ENCODE results near the gene TJAP1.
"Not testable (repeated sequence)": the region's sequence is repeated elsewhere in the genome, so short reads cannot be mapped to it uniquely, and the experiment has no call there.

TJAP1 gene

DNA sequence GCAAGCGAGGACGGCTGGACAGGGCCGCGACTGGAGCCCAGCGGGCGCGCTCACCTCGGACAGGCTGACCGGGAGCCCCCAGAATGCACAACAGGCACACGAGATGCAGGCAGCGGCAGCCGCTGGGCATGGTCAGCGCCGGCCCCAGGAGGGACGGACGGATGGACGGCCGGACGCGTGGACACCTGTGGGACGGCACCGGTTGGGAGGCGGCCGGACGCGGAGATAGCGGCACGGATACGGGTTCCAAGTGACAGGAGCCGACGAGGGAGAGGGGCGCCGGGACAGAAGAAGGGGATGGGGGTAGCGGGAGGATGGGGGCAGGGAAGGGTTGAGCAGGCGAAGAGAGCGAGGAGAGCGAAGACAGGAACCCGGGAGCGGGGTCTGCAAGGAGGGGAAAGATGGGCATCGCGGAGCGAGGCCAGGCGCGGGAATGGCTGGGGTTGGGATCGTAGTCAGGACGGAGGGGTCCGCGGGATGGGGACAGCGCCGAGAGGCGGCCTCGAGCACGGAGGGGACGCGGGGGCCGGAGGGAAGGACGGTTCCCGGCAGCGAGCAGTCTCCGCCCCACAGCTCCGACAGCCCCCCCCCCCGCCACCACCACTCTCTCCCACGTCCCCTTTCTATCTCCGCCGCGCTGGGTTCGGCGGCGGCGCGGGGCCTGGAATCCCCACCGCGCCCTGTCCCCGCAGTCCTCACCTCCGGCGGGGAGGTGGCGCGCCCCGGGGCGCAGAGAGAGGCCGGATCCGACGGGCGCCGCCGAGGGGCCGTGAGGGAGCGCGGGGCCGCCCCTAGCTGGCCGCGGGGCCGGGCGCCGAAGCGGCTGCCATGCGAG, 22.5 kb upstream of the TJAP1 start:
- DNase-seq: peak in 1 of 2 experiments; percentile 41

DNA sequence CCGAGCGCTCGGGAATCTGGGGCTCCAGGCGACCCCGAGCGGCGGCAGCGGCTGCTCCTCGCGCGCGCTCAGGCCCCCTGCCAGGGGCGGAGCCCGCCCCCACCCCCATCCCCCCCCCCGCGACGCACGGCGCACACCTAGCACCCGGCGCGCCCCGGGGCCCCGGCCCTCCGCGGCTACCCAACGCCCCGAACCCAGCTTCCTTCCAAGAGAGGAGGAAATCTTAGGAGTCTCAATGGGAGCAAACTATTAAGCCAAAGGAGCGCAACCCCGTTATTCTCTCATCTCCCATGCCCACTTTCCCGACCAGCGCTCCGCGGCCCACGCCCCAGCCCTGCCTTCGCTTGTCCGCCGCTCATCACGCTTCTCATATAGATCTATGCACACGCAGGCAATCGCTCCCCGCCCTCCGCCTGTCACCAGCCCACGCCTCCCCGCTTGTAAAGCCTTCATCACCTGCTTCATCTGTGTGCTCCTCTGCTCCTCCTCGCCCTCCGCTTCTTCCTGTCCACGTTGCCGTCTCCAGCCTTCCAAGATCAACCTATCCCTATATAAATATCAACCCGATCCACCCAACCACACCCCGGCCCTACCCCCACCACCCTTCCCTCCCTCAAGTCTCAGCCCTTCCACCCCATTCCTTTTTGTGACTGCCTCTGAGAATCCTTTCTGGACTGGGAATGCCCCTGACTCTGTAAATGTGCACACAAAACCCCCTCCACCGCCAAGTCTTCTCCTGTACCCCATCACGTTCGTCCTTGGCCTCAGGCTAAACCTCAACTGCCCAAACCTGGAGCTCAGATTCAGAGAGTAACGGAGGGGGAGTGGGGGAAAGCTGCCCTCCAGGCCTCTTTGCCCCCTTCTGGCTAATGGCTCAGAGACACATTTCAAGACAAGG, 21.6 kb upstream of the TJAP1 start, which contains the start of gene DLK2:
DLK2 (minus strand) TSS at position 18 of the 898 bp plus-strand sequence. CDS start 723 bp downstream, outside the sequence.
- peak; percentile 66 to 68 for DNase-seq

DNA sequence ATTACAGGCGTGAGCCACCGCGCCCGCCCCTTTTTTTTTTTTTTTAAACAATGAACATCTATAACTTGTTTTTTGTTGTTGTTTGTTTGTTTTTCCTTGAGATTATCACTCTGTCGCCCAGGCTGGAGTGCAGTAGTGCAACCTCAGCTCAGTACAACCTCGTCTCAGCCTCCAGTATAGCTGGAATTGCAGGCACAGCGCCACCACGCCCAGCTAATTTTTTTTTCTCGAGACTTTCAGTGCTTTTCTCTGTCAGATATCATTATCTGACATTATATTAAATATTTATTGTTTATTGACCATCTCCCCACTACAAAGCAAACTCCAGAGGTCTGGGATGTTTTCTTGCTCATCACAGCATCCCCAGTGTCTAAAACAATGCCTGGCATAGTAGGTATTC, 19.7 kb upstream of the TJAP1 start:
- no peak for DNase-seq

DNA sequence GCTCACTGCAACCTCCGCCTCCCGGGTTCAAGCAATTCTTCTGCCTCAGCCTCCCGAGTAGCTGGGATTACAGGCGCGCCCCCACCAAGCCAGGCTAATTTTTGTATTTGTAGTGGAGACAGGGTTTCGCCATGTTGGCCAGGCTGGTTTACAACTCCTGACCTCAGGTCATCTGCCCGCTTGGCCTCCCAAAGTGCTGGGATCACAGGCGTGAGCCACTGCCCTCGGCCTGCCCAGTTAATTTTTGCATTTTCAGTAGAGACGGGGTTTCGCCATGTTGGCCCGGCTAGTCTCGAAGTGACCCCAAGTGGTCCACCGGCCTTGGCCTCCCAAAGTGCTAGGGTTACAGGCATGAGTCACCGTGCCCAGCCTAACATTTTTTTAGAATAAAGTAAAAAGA, 19.2 kb upstream of the TJAP1 start:
- DNase-seq: not testable (repeated sequence)

DNA sequence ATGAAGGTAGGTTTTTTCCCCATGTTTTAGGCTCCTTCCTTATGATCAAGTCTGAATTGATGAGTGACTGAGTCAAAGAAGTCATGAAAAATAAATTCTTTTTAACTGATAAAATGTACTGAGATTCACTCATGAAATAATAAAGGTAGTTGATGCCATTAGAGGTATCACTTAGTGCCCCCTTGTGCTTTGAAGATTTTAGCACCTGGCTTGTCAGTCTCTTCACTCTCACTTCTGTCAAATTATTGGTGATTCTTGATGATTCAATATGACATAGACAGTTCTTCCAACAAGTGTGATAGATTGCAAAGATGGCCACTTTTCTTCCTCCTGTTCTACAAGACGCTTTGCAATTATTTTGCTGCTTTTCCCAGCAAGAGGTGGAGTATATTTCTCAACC, 17.8 kb upstream of the TJAP1 start:
- no peak for DNase-seq

DNA sequence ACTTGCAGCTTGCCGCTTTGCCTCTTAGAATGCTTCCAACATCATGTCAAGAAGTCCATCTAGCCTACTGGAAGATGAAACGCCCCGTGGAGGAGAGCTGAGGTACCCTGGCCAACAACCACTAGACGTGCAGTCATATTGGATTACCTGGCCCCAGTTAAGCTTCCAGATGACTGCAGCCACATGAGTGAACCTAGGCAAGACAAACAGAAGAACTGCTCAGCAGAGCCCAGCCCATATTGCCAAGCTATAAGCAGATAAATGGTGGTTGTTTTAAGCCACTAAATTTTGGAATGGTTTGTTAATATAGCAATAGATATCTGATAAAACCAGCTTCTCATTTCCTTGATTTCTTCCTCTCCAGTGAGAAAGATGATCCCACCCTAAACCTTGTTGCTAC, 17.3 kb upstream of the TJAP1 start:
- DNase-seq: no peak

DNA sequence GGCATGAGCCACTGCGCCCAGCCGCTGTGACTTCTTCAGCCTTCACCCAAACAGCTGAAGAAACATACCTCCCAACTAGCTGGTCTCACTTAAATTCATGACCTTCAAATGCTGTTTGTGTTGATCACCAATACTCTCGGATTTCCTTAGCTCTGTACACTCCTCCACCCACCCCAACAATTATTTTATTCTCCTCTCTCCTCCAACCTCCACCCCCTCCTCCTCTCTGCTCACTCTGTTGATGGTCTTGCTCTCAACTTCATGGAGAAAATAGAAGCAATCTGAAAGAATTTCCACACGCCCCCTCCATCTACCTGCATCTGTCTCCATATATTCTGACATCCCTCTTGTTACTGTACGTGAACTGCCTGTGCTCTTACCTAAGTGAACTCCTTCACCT, 15.4 kb upstream of the TJAP1 start:
- no peak for DNase-seq

DNA sequence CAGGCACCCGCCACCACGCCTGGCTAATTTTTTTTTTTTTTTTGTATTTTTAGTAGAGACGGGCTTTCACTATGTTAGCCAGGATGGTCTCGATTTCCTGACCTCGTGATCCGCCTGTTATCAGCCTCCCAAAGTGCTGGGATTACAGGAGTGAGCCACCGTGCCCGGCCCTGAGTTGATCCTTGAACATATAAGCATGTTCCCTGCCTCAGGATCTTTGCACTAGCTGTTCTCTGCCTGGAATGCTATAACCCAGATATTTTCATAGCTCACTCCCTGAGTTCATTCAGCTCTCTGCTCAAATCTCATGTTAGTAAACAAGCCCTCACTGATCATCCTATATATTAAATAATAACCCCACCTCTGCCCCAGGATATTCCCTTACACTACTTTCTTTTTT, 13.0 kb upstream of the TJAP1 start:
- DNase-seq: no peak

DNA sequence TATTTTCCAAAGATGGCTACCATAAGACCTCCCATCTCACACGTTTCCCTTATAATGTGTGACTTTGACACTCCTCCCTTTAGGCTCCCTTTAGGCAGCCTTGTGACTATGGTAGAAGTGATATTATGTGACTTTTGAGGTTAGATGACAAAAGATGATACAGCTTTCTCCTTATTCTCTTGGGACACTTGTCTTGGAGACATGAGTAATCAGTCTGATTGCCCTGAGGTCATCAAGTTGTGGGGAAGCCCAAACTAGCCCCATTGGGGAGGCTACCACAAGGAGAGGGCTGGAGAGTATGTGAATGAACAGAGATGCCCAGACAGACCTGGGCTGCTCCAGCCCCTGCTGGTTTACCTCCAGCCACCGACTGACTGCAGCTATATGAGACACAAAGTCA, 11.4 kb upstream of the TJAP1 start:
- DNase-seq: no peak

DNA sequence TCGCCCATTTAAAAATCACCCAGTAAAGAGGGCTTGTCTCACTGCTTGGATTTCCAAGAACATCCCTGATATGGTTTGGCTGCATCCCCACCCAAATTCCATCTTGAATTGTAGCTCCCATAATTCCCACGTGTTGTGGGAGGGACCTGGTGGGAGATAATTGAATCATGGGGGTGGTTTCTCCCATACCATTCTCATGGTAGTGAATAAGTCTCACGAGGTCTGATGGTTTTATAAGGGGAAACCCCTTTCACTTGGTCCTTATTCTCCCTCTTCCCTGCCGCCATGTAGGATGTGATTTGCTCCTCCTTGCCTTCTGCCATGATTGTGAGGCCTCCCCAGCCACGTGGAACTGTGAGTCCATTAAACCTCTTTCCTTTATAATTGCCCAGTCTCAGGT, 10.1 kb upstream of the TJAP1 start:
- not testable (repeated sequence) for DNase-seq

DNA sequence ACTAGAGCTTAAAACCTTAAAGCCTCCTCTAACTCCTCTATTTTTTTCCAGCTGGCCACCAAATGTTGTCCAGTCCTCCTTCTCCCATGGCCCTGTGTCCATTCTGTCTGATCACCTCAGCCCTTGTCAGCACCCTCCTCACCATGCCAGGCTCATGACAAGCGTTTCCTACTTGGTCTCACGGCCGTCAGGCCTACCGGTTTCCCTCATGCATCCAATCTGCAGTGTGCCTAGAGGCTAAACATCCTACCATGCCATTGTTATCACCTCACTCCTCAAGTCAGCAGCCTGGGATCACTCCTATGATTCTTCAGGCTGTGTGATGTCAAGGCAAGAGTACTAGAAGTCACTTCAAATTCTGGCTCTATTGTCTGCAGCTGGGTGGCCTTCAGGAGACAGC, 9.6 kb upstream of the TJAP1 start:
- DNase-seq: no peak

DNA sequence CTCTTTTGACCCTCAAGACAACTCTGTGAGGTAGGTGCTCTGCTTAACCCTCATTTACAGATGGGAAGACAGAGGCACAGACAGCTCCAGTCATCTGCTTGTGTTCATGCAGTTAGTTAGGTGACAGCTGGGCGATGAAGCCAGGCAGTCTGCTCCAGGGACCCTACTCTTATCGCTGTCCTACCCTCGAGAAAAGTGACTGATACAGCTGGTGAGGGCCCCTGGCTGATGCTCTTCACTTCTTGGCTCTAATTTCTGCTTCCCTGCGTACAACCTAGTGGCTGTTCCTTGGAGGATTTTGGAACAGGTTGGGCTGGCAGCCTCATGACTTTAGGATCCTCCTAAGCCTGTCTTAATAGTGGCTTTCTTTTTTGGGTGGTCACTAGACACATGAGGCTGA, 9.1 kb upstream of the TJAP1 start:
- no peak for DNase-seq

DNA sequence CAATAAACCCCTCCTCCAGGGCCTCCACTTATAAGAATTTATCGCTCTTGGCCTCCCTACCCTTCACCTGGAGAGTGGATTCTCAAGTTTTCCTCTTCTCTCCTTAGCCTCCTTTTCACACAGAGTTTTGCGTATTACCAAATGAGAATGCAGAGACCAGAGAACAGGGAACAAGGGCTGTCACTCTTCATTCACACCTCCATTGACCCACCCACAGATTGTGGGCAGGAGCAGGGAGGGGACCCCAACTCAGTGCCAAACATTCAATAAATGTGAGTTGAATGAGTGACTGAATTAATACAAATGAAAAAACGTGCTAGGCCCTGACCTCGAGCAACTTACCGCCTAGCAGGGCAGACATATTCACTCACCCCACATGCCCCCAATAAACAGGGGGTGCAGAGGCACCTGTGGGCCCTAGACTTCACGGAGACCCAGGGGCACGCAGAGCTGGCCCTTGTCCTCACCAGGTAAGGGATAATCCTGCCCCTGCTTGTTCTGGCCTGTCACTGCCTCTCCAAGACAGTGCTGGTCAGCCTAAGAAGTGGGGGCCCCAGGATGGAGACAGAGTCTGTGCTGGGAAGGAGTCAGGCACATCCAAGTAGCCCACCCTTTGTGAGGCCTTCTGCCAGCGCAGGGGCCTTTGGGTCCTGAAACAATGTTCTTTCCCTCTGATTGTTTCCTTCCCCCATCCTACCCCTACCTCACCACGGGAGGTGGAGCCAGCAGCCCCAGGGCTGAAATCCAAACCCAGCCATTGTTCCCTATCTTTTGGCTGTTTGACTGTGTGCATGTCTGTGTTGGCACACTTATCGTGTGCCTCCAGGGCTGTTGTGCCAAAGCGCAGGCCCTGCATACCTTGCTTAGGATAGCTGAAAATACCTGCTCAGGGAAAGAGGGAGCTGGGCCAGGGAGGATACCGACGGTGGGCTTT, 8.4 kb upstream of the TJAP1 start:
- no peak for DNase-seq

DNA sequence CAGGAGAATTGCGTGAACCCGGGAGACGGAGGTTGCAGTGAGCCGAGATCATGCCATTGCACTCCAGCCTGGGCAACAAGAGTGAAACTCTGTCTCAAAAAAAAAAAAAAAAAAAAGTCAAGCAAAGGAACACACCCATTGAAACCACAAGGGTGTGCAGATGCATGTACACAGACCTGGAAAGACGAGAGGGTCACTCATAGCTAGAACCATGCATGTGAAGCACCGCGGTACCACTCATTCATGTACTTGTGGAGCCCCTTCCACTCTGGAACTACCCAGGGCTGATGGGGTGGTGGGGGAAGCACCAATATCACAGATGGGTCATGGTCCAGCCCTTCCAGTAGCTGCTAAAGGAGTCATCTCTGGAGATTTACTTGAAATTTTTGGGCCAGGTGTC, 7.4 kb upstream of the TJAP1 start:
- no peak for DNase-seq

DNA sequence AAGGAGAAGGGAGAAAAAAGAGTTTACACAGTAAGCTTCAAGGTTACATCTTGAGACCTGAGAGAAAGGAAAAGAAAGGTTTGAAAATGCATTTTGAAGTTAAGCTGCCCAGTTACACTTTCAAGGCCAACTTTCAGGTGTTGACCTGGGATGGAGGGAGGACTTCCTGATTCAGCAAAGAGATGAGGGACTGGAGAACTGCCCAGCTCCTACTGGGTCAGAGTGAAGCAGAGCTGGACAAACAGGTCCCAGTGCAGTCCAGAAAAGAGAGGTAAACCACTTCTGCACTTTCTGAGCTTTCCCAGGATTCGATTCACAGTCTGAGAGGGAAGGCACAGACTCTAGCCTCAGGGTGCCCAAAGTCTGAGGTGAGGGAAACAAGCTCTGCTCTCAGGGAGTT, 6.0 kb upstream of the TJAP1 start:
- no peak for DNase-seq

DNA sequence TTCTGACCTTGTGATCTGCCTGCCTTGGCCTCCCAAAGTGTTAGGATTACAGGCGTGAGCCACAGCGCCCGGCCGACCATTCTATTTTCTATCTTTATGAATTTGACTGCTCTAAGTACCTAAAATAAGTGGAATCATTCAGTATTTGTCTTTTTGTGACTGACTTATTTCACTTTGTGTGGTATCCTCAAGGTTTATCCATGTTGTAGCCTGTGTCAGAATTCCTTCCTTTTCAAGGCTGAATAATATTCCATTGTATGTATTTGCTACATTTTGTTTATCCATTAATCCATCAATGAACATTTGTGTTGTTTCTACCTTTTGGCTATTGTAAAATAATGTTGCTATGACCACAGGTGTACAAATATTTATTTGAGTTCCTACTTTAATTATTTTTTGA, 4.9 kb upstream of the TJAP1 start:
- DNase-seq: no peak

DNA sequence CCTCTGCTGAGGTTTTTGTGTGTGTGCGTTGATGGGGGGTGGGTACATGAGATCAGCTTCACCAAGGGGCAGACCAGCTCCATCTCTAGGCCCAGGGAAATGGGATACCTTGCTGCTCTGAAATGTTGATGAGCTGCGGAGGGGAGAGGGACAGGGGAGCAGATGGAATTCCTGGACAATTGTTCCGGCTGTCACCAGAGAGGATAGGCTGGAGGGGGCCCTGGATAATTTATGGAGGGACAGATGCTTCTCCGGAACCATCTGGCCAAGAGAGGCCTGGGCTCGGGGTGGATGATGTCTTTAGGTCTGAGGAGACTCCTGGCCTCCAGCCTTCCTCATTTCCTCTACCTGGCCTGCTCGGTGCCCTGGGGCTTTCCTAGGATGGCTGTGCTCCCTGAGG, 1.9 kb upstream of the TJAP1 start:
- DNase-seq: no peak

DNA sequence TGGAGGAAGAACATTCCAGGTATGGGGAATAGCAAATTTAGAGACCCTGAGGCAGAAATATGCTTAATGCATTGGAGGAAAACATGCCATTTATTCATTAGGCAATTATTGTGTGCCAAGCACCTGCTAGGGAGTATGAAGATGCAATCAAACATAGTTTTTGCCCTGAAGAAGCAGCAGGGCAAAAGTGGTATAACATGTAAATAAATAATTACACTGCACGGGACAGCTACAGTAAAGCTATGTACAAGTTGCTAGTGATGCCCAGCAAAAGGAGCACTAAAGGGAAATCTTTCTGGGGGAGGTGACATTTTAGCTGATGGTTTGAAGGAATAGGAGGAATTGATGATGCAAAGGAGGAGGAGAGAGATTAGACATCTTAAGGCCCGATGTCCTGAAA, 624 bp upstream of the TJAP1 start:
- DNase-seq: no peak

DNA sequence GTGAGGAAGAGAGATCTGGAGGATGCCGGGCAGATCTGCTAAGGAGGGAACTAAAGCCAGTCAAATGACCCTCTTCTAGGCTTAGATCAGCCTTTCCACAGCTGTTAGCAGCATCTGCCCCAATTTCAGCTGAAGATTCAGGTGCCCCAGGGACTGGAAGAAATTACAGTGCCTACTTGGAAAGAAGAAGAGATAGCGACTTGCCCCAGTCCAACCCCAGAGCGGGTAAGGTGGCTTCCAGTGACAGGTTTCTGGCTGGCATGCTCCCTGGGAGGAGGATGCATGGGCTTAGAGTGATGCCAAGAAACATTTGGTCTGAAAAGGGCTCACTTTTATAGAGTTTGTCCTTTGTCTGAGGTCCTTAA, 620 bp downstream of the TJAP1 start:
- DNase-seq: peak in 1 of 2 experiments; percentile 22

DNA sequence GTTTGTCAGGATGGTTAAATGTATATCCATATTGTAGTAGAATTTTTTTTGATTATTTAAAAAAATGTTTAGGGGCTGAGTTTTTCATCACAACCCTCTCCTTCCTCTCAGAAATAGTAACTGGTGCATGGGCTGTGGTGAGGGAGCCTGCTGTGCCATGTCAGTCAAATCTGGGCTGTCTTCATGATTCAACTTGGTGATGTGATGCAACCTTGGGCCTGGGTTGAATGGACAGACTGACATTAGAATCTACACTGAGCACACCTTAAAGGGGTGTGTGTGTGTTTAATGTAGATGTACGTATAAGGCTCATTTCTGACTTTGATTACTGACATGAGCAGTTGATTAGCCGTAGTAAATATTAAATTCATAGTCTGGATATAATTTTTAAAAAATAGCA, 3.7 kb downstream of the TJAP1 start:
- no peak for DNase-seq

DNA sequence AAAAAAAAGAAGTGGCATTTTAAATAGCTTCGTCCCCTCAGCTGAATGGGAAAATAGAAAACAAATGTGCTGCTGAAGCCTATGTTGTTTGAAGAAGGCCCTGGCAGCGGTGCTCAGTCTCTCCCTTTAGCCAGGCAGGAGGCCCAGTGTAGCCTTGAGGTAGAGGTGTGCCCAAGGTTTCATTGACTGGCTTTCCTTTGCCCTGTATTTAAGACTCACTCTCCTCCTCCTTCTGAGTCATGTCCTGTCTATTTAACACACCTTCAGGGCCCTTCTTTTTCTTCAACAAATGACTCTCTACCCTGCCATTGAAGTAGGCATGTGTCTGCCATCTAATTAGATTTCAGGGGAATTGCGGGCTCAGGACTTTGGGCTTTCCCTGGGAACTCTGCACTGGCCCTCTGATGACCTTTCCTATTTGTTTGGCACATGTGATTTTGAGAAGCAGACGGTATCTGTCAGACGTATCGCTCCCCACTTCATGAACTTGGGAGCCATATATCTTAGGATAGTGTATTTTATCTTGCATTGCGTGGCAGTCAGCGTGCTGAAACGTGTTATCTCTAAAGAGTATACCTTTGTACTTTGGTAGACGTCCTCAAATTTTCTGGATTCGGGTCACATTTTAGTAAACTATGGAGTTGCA, 4.3 kb downstream of the TJAP1 start:
- DNase-seq: no peak

DNA sequence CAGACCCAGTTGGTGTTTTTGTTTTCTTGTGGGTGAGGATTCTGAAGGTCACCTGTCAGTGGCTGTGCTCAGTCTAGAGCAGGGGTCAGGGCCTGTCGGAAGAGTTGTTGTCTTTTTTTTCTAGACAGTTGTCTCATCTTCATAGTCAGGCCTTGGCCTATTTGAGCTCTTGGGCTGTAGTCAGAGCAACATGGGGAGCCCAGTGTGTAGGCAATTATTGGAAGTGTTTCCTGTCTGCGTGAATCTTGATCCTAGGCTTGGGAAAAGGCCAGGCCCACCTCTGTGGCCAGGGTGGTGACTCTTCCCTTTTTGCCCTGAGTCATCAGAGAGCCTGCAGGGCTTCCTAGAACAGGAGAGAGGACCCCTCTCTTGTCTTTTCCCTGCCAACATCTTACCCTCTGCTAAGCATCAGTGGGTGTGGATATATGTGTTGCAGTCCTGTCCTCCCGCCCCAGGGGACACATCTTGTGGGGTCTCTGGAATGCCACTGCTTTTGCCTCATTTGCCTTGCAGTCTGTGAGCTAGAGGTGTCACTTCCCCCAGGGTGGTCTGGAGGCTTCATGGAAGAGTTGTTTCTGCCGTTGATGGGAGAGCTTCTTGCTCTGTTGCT, 11.4 kb downstream of the TJAP1 start:
- no peak for DNase-seq

Data from activated T-cell treated with anti-CD3 and anti-CD28 coated beads, Interleukin-2, amount 50 U/mL, for 48 hours (primary cell).